ENCODE data around the gene EGFLAM.

Gene EGFLAM

GRCh38 chr5:38258319-38259061 is at the start of gene EGFLAM:
Gene EGFLAM (plus strand): TSS chr5:38258559. CDS start chr5:38258755, 196 bp downstream.
- DNase-seq (ENCODE audit: low spot score) = no peak

DNA sequence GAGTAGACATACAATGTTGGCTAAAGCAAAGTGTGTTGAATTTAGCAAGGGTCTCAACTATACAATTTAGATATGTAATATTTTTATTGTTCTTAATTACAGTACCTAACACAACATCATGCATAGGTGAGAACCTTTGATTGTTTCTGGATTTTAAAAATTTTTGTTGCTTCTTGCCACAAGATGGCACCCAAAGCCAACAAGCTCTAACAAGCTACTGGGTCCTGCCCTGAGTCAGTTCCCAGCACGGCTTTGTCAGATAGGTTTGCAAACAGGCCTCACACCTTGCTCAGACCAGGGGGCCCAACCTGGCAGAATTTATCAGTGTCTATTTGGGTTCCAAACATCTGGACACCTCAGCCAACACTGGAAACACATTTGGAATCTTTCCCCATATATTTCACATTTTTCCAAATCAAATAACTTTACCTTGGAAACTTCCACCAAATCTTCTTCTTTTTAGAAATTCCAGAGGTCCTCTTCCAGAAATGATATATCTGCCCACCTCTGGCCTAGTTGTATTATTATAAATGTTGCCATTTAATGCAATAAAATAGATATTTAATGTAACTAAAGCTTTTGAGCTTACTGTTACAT is 49.5 kb upstream of the EGFLAM start:
- peak; percentile 68 for DNase-seq (ENCODE audit: low spot score)

GRCh38 chr5:38210676-38211353 is 47.5 kb upstream of the EGFLAM start:
- DNase-seq (ENCODE audit: low spot score) = no peak

- no peak for DNase-seq (ENCODE audit: low spot score)
Observed at GRCh38 chr5:38211354-38211710, 47.0 kb upstream of the EGFLAM start.

DNA sequence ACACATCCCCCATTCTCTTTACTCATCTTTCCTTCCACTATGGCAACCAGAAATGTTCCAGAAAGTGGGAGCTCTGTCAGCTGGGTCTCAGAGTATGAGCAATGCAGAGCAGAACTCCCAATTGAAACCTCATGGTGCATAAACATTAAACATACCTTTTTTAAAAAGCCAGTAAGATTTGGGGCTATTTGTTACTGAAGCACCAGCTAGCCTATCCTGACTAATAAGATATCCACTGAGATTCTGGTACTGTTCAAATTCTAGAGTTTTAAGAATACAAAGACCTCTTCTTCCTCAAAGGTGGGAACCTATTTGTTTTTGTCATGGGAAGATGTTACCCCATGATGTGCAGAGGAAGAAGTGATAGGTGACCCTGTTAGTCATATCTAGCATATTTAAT is 46.1 kb upstream of the EGFLAM start:
- no peak for DNase-seq (ENCODE audit: low spot score)

- no peak for DNase-seq (ENCODE audit: low spot score)
Observed at GRCh38 chr5:38226091-38226490, 32.3 kb upstream of the EGFLAM start.

- DNase-seq (ENCODE audit: low spot score) = no peak
Observed at GRCh38 chr5:38228914-38229313, 29.4 kb upstream of the EGFLAM start.

- no peak for DNase-seq (ENCODE audit: low spot score)
Observed at GRCh38 chr5:38234737-38235136, 23.6 kb upstream of the EGFLAM start.

- DNase-seq (ENCODE audit: low spot score) = no peak
Observed at GRCh38 chr5:38237681-38238080, 20.7 kb upstream of the EGFLAM start.

GRCh38 chr5:38240212-38240611 is 18.1 kb upstream of the EGFLAM start:
- DNase-seq (ENCODE audit: low spot score) = no peak

DNA sequence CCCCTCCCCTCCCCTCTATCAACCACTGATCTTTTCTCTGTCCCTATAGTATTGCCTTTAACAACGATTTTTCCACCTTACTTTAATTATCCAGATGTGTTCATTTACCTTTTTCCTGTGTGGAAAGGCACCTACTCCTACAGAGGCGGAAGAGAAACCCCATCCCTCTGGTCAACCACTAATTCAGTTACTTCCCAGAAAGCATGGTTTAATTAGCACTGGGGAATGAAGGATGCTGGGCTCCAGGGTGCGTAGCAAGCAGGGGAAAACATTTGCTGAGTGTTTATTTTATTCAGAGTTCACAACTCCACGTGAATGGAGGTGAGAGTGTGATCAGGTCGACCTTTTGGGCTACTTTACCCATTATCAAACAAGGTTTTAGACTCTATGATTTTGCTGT is 16.7 kb upstream of the EGFLAM start:
- no peak for DNase-seq (ENCODE audit: low spot score)

- DNase-seq (ENCODE audit: low spot score) = no peak
Observed at GRCh38 chr5:38245307-38245706, 13.1 kb upstream of the EGFLAM start.

- no peak for DNase-seq (ENCODE audit: low spot score)
Observed at GRCh38 chr5:38249301-38249700, 9.1 kb upstream of the EGFLAM start.

DNA sequence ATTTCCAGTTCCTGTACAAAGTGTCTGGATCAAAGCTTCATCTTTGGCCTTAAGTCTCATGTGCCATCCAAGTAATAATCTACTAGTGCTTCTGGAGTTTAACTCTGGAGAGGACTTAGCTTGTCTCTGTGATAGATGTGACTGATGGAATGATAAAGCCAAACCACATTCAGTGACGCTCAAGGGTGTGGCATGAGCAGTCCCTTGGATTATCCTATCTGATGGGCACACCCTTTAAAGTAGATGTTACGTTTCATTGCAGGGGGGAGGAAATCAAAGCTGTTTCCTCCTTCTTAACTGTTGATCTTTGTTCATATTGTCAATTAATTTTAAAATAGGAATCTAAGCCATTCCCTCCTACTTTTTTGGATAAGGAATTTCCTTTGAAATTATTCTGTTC is 8.5 kb upstream of the EGFLAM start:
- no peak for DNase-seq (ENCODE audit: low spot score)

DNA sequence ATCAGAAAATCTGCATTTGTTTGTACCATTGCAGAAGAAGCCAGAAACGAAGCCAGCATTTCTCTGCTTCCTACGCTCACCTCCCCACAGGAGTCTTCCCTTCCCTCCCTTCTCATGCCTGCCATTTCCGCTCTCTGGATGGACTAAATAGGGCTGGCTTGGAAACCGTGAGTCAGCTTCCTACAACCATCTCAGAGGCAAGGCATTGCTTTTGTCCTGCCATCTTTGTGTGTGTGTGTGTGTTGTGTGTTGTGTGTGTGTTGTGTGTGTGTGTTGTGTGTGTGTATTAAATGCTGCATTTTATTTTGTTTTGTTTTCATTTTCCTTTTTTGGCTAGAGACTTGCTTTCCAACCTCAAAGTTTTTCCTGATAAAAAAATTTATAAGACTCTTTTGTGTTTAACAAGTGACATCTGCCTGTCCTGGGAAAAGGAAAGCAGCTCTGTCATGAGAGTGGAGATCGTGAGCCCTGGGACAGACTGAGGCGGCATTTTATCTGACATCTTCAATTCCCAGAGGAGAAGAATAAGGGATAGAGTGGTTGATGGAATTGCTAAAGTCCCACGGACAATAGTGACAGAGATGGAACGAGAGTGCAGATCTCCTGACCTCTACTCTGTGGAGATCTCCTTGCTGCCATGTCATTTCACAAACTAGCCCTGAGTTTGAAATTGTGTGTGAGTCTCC is 7.5 kb upstream of the EGFLAM start:
- DNase-seq (ENCODE audit: low spot score) = peak; percentile 29

DNA sequence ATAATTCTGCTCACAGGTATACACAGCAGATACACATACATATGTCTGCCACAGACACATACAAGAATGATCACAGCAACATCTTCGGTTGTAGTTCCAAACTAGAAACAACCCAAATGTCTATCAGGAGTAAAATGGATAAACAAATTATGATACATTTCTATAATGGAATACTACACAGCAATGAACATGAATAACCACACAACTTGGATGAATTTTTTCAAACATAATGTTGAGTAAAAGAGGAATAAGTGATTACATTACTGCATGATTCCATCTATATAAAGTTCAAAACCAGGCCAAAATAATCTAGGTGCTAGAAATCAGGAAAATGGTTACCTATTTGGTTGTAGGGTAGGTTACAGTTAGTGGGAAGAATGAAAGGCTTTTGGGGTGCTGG is 4.6 kb upstream of the EGFLAM start:
- DNase-seq (ENCODE audit: low spot score) = no peak

GRCh38 chr5:38257308-38258041 is 884 bp upstream of the EGFLAM start:
- no peak for DNase-seq (ENCODE audit: low spot score)

- DNase-seq (ENCODE audit: low spot score) = no peak
Observed at GRCh38 chr5:38258042-38258318, 379 bp upstream of the EGFLAM start.

DNA sequence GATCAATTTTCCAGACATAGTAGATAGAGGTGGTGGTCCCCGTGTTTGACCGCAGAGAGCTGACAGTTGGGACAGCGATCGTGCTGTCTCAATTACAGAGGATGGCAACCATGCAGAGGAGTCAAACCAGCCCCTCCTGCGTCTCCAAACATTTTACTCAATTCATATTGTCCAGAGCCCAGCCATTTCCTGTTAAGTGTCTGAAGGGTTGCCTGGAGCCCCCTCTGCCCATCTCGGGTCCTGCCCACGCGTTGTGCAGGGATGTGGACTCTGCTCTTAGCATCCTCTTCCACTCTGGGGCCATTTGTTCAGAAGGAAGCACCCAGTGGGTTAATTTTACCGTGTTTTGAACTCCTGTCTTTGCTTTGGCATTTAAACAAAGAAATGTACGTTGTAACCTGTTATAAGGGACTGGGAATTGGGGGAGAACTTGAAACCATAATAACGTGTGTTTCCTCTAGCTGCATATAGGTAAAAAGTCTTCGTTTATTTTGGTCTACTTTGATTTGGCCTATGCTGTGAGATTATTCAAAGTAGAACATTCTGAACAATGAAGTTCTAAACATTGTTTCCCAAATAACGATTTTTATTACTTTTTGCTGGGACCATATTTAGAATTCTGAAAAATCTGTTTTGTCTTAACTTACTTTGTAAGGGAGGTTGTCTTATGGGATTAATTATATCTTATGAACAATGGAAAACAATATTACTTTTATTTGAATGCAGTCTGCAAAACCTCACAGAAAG is 876 bp downstream of the EGFLAM start:
- no peak for DNase-seq (ENCODE audit: low spot score)

- no peak for DNase-seq (ENCODE audit: low spot score)
Observed at GRCh38 chr5:38259809-38260160, 1.4 kb downstream of the EGFLAM start.

GRCh38 chr5:38263983-38264382 is 5.6 kb downstream of the EGFLAM start:
- no peak for DNase-seq (ENCODE audit: low spot score)

Data from RKO (cell line).